Measurements from ENCODE around the gene AKAP13.
A peak's percentile ranks its signal among the peaks of the same experiment; 100 is the strongest.

Gene AKAP13

GRCh38 chr15:85706779-85707518 is 326.5 kb downstream of the AKAP13 start:
- peak; percentile 34 for DNase-seq (ENCODE audit: low spot score)

GRCh38 chr15:85707519-85708338 is 327.3 kb downstream of the AKAP13 start:
- peak; percentile 48 for DNase-seq (ENCODE audit: low spot score)

GRCh38 chr15:85708402-85708941 is 328.1 kb downstream of the AKAP13 start:
- no peak for DNase-seq (ENCODE audit: low spot score)

- DNase-seq (ENCODE audit: low spot score), result no peak
Observed at GRCh38 chr15:85709250-85709649, 328.8 kb downstream of the AKAP13 start.

- DNase-seq (ENCODE audit: low spot score), result no peak
Observed at GRCh38 chr15:85710340-85710842, 330.0 kb downstream of the AKAP13 start.

- DNase-seq (ENCODE audit: low spot score), result no peak
Observed at GRCh38 chr15:85711580-85712192, 331.3 kb downstream of the AKAP13 start.

GRCh38 chr15:85716261-85716660 is 335.9 kb downstream of the AKAP13 start:
- DNase-seq (ENCODE audit: low spot score), result no peak

GRCh38 chr15:85717212-85717611 is 336.8 kb downstream of the AKAP13 start:
- DNase-seq (ENCODE audit: low spot score), result no peak

GRCh38 chr15:85718271-85718971 is 338.0 kb downstream of the AKAP13 start:
- no peak for DNase-seq (ENCODE audit: low spot score)

- DNase-seq (ENCODE audit: low spot score), result no peak
Observed at GRCh38 chr15:85718981-85719380, 338.6 kb downstream of the AKAP13 start.

GRCh38 chr15:85722374-85723152 is 342.2 kb downstream of the AKAP13 start:
- DNase-seq (ENCODE audit: low spot score), result no peak

GRCh38 chr15:85723960-85724945 is 343.9 kb downstream of the AKAP13 start:
- no peak for DNase-seq (ENCODE audit: low spot score)

- DNase-seq (ENCODE audit: low spot score), result no peak
Observed at GRCh38 chr15:85725019-85725418, 344.6 kb downstream of the AKAP13 start.

GRCh38 chr15:85725564-85725963 is 345.2 kb downstream of the AKAP13 start:
- DNase-seq (ENCODE audit: low spot score), result no peak

- no peak for DNase-seq (ENCODE audit: low spot score)
Observed at GRCh38 chr15:85726454-85726853, 346.1 kb downstream of the AKAP13 start.

- no peak for DNase-seq (ENCODE audit: low spot score)
Observed at GRCh38 chr15:85727068-85727467, 346.7 kb downstream of the AKAP13 start.

GRCh38 chr15:85730001-85730820 is 349.8 kb downstream of the AKAP13 start:
- DNase-seq (ENCODE audit: low spot score), result peak; percentile 81

GRCh38 chr15:85733416-85733815 is 353.0 kb downstream of the AKAP13 start:
- no peak for DNase-seq (ENCODE audit: low spot score)

GRCh38 chr15:85737061-85737460 is 356.7 kb downstream of the AKAP13 start:
- DNase-seq (ENCODE audit: low spot score), result no peak
